Stimulated activated CD4-positive, alpha-beta T cell treated with anti-CD3 and anti-CD28 coated beads, Interleukin-4, amount 100 ng/mL, for 48 hours (primary cell): ENCODE data around the gene KCNK3.

Experiments
- DNase-seq, 2 donors: peaks; one replicate each; pipeline ENCODE4 v3.0.0-alpha.2; 2020; ENCODE audit warnings: low read depth in 2 of 2

The KCNK3 gene

DNA sequence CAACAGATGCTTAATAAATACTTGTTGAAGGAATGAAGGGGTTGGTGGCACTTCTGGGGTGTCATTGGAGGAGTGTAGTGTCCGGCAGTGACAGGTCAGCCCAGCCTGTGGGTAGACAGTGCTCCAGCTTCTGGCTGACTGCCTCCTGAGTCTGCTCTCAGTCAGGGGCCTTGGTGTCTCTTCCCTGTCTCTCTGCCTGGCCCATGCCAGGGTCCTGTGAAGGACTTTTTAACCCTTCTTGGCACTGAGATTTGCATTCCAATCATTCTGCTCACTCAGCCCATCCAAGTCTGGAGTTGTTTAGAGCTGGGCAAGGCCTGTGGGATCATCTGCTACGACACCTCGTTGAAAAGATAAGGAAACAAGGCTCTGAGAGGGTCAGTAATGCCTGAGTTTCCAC, 1.4 kb upstream of the KCNK3 start:
- DNase-seq, result no peak

DNA sequence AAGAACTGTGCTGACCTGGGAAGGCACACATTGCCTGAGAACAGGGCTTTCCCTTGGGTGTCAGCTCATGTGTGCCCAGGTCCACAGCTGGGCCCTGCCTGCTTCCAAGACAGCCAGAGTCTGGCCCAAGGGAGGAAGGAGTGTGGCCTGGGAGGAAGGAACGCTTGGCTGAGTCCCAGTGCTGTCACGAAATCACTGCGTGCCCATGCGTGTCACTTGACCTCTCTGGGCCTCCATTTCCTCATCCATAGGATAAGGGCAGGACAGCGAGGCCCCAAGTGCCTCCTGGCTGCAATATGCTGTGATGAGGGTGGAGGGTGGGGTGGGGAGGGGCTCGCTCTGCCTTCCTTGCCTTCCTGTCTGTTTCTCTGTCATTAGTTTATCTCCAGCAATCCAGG, 642 bp upstream of the KCNK3 start:
- no peak for DNase-seq

DNA sequence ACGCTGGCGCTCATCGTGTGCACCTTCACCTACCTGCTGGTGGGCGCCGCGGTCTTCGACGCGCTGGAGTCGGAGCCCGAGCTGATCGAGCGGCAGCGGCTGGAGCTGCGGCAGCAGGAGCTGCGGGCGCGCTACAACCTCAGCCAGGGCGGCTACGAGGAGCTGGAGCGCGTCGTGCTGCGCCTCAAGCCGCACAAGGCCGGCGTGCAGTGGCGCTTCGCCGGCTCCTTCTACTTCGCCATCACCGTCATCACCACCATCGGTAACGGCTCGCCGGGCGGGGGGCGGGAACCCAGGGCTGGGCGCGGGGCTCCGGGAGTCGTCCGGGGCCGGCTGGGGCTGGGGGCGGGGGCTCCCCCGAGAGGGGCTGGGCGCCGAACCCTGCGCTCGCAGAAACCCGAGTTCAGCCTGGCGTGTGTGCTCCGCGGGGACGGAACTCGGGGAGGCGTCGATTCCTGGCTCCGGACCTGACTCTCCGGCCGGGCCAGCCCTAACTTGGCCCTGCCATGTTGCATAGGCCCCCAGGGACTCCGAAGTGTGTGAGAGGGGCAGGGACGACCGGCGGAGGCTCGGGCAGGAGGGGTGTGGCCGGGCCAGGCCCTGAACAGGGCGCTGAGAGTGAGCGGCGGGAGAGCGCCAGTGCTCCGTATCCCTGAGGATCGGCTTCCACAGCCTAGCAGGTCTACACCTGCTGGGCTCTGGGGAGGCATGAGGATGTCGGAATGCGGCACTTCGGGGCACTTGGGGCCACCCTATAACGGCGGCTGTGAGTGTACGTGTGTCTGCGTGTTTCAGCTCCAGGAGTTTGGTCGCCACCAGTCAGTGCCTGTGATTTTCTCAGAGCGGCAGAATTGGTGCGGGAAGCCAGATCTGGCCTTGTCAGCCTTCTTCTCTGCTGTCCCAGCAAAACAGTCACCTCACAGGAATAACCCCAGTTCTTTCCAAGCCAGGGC, 651 bp downstream of the KCNK3 start:
- no peak for DNase-seq

DNA sequence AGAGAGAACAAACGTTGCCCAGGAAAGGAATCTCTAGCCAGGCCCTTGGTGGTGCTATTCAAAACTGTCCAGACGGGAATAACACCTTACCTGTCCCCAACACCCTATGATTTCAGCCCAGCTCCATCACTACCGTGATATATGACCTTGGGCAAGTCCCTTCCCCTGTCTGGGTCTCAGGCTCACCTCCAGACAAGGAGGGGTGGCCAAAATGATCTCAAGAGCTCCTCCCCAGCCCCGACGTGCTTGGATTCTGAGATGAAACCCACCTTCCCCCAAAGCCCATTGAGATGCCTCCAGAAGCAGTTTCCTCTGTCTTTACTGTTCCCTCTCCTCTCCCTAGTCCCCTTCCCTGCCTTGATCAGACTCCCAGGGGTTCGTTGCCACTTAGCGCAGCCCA, 1.5 kb downstream of the KCNK3 start:
- no peak for DNase-seq

- no peak for DNase-seq
These were observed 3.9 kb downstream of the KCNK3 start for GRCh38 chr2:26696351-26696816.

DNA sequence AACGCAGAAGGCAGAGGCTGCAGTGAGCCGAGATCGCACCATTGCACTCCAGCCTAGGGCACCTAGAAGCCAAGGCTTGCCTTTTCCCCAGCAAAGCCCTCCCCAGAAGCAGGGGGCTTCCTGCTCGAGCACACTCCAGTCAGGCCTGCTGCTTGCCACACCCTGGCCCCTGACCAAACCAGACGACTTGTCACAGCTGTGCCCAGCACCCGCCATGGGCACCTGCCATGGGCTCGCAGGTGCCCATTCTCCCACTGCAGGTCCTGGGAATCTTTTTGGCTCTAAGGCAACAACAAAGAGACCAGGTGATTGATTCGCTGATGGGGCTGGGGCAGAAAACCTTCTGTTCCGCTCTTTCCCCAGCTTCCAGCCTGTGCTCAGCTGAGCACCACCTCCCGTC, 4.9 kb downstream of the KCNK3 start:
- DNase-seq, result no peak

GRCh38 chr2:26699295-26699694, 6.8 kb downstream of the KCNK3 start:
- DNase-seq, result no peak

- DNase-seq, result no peak
These were observed 7.6 kb downstream of the KCNK3 start for GRCh38 chr2:26700078-26700477.

- no peak for DNase-seq
These were observed 9.1 kb downstream of the KCNK3 start for GRCh38 chr2:26701596-26701995.

- DNase-seq, result no peak
These were observed 9.5 kb downstream of the KCNK3 start for GRCh38 chr2:26702025-26702424.

DNA sequence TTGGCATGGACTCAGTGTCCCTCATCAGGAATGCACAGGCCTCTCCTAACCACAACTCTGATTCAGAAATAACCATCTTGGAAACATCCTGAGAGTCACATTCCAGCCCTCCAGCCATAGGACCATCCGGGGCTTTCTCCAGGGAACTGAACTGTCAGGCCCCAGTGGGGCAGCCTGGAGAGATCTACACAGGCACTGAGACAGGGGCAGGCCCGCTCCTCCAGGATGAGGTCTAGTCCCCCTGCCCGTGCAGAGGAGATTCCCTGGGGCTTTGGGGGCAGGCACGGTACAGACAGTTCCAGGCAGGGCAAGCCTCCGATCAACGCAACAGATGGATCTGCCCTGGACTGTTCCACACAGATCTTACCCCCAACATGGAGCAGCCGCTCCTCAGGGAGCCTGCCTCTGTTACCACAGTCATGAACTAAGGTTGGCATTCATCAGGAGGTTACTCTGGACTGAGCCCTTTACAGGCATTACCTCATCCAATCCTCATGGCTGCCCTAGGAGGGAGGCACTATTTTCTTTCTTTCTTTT, 12.0 kb downstream of the KCNK3 start:
- no peak for DNase-seq

DNA sequence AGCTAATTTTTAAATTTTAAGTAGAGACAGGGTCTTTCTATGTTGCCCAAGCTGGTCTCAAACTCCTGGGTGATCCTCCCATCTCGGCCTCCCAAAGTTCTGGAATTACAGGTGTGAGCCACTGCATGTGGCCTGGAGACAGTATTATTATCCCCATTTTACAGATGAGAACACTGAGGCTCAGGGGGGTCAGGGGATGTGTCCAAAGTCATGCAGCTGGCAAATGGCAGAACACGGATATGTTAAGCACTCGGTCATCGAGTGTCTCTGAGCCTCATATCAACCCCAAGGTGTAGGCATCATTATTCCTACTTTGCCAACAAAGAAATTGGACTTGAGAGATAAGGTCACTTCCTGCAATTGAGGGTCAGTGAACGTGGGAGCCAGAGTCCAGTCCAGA, 12.6 kb downstream of the KCNK3 start:
- no peak for DNase-seq

DNA sequence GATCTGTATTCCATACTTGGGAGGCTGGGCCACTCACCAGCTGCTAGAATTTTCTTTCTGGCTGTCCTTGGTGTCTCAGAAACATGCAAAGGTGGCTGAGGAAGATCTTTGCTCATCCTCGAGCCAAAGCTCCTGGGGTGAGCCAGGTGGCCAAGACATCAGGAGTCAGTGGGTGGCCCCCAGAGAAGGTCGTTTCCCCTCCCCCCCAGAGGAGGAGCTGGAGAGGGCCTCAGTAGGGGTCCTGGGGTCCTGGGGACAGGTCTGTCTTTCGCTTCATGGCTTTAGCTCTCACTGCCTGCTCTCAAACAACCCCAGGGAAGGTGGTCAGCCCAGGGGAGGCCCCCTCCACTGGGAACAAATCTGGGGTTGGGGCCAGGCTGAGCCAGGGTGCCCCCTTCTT, 13.6 kb downstream of the KCNK3 start:
- no peak for DNase-seq

DNA sequence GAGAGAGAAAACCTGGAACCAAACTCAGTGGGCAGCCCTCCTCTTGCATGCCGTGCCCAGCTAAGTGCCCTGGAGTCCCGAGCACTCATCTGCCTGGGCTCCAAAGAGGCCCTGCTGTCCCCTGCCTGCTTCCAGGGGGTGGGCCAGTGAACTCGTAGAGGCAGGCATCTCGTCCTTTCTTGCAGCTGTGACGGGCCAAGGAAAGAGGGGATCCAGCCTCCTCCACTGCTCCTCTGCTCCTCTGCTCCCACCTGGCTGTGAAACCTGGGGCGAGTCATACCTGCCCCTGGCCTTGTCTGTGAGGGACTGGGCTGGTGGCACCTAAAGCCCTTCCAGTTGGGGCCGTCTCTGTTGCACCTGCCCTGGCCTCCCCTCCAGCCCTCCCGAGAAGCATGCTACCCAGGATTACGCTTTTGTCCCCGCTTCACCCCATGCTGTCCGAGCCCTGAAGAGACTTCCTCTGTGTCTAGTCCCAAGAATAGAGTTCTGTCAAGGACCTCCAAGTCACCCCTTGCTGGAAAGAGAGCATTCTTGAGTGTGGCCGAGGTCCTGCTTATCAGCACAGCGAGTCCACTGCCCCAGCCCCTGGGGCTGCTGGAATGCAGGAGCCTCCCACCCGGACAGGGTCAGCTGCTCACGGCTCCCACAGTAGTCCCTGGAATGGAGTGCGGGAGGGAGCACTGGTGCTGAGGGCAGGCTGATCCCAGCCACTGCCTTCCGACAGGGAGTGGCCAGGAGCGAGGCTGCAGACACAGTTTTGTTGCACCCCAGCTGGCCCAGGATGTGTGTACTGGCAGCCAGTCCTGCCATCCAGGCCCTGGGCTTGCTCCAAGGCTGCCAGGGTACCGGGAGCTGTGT, 14.3 kb downstream of the KCNK3 start:
- DNase-seq, result no peak

- no peak for DNase-seq
These were observed 15.2 kb downstream of the KCNK3 start for GRCh38 chr2:26707747-26708146.

- no peak for DNase-seq
These were observed 15.9 kb downstream of the KCNK3 start for GRCh38 chr2:26708457-26708856.

GRCh38 chr2:26709323-26710110, 17.0 kb downstream of the KCNK3 start:
- DNase-seq, result no peak

DNA sequence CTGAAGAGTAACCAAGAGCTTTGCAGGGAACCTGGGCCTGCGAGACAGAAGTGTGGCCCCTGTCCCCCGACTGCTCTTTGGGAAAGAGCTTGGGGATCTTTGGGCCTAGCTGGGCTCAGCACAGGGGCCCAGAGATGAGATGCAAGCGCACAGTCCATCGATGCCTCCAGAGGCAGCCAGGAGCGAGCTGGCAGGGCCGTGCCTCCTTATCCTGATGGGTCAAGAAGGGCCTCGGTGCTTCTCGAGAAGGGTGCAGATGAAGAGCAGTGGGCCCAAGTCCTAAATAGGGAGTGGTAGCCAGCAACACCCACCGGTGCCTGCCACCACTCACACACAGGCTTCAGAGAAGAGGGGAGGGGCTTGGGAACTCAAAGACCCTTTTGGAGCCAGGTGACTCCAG, 17.6 kb downstream of the KCNK3 start:
- no peak for DNase-seq

DNA sequence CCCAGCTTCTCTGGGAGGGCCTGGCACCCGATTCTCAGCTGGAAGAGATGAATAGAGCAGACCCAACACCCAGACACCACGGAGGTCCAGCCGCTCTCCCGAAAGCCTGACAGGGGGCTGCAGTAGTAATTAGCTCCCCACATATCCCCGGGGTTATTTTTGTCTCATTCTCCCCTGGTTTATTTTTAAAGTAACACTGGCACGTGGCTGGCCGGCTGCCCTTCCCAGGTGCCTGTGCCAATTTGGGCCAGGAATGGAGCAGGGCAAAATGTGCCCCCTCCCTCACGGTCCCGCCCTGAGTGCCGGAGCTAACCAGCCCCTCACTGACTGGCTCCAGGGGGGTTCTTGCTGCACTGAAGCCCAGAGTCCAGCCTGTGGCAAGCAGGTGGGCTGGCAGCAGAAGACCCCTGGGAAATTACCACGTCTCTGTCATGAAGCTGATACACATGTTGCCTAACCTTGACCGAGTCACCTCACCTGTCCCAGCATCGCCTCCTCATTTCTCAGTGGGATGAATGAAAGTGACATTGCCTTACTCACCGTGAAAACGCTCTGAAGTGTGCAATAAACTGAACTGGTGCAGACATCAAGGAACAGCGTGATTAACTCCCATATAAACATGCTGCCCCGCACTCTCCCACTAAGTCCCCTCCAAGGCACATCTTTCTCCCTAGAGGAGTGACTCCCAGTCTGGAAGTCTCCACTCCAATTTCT, 18.4 kb downstream of the KCNK3 start:
- no peak for DNase-seq

- DNase-seq, result no peak
These were observed 19.1 kb downstream of the KCNK3 start for GRCh38 chr2:26711457-26712161.
